ENCODE data around the gene KCNAB2. TPM values are rescaled to one million over a fixed set of nuclear protein-coding genes. Genes with fewer than 3 reads are reported as not detected.

Gene KCNAB2
- total and polyA plus RNA-seq, 2 experiments from 2014 or later, result 3.1 to 3.5 TPM

DNA sequence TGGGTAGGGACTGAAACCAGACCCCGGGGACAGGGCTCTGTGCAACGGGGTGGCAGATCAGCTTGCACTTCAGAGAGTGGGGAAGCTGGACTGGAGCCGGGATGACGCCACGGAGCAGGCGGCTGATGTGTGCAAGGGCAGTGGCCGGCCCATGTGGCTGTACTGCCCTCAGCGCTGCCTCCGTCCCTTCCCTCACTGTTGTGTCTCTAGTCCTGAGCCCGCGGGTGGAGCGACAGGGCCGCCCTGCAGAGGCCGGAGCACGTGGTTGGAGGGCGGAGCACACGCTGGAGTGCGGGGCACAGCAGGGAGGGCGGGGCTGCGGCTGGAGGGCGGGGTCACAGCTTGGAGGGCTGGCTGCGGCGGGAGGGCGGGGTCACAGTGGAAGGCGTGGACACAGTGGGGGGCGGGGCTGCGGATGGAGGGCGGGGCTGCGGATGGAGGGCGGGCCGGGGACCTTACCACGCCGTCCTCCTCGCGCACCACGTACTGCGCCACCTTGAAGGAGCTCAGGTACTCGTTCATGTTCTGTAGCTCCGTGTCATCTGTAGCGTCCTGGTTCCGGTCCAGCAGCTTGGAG, 82.0 kb downstream of the KCNAB2 start:
- Histone ChIP-seq H3K9me3 (ENCODE audit: low read depth) (no peaks in the 10 kb centered on the region), H3K36me3 (replicated peaks; ENCODE audit: insufficient read depth, low read depth) (no peaks in the 10 kb centered on the region), H3K4me2 (peak overlapping the region; percentile 60), H3K4me3 (no peak overlapping the region), H4K20me1 (ENCODE audit: insufficient read depth, poor library complexity, severe bottlenecking) (no peaks in the 10 kb centered on the region), H3K9me2 (replicated peaks; ENCODE audit: insufficient read depth) (no peaks in the 10 kb centered on the region), H3K79me2 (no peaks in the 10 kb centered on the region), H3K4me1 (ENCODE audit: insufficient read depth) (no peaks in the 10 kb centered on the region), H2AFZ (no peak overlapping the region), H3K27ac (no peak overlapping the region), H3K27me3 (no peaks in the 10 kb centered on the region)
- DNase-seq (ENCODE audit: low spot score), result peak; percentile 83
- TF ChIP-seq EZH2phosphoT487 (IDR thresholded peaks at IDR 0.05; ENCODE audit: low read depth, severe bottlenecking, unreplicated experiment), result no peak
- no peak for TF ChIP-seq EZH2 (IDR thresholded peaks at IDR 0.05; ENCODE audit: borderline replicate concordance)
- TF ChIP-seq CTCF (IDR thresholded peaks at IDR 0.05; ENCODE audit: poor library complexity), result no peak
- WGBS (ENCODE audit: low lambda C conversion rate, missing lambda C conversion rate), result 22% methylated on average over 36 of the region's 41 CpGs

GRCh38 chr1:6128276-6129081, 82.8 kb downstream of the KCNAB2 start:
- Histone ChIP-seq H2AFZ (no peak overlapping the region), H3K36me3 (replicated peaks; ENCODE audit: insufficient read depth, low read depth) (no peaks in the 10 kb centered on the region), H3K4me2 (no peak overlapping the region), H3K27ac (no peak overlapping the region), H3K4me3 (no peak overlapping the region), H4K20me1 (ENCODE audit: insufficient read depth, poor library complexity, severe bottlenecking) (no peaks in the 10 kb centered on the region), H3K9me2 (replicated peaks; ENCODE audit: insufficient read depth) (no peaks in the 10 kb centered on the region), H3K79me2 (no peaks in the 10 kb centered on the region), H3K9me3 (ENCODE audit: low read depth) (no peaks in the 10 kb centered on the region), H3K4me1 (ENCODE audit: insufficient read depth) (no peaks in the 10 kb centered on the region), H3K27me3 (no peaks in the 10 kb centered on the region)
- TF ChIP-seq CTCF (IDR thresholded peaks at IDR 0.05; ENCODE audit: poor library complexity) (no peak), EZH2phosphoT487 (IDR thresholded peaks at IDR 0.05; ENCODE audit: low read depth, severe bottlenecking, unreplicated experiment) (no peak), EZH2 (IDR thresholded peaks at IDR 0.05; ENCODE audit: borderline replicate concordance) (no peak)
- DNase-seq (ENCODE audit: low spot score), result no peak
- WGBS (ENCODE audit: low lambda C conversion rate, missing lambda C conversion rate), result 96% methylated on average over 34 of the region's 34 CpGs

DNA sequence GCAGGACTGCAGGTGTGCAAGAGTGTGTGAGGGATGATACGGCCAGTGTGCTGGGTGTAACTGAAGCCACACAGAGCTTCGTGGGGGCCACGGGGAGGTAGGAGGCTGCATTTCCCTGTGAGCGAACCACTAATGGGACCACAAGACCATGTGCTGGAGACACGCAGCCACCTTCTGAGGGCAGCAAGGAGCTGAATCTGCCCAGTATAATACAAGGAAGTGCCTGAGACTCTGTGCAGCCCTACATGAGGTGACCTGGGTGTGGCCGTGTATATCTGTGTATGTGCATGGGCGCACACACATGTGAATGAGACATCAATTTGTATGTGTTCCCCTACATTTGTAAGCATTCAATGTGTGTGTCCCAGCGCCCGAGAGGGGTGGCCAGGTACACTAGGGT, 83.6 kb downstream of the KCNAB2 start:
- H3K79me2 ChIP-seq, result no peaks in the 10 kb centered on the region
- H3K4me3 ChIP-seq, result no peak overlapping the region
- H3K9me2 ChIP-seq (replicated peaks; ENCODE audit: insufficient read depth), result no peaks in the 10 kb centered on the region
- 89% methylated on average over 9 of the region's 9 CpGs for WGBS (ENCODE audit: low lambda C conversion rate, missing lambda C conversion rate)
- H3K9me3 ChIP-seq (ENCODE audit: low read depth), result no peaks in the 10 kb centered on the region
- H3K27ac ChIP-seq, result no peak overlapping the region
- no peaks in the 10 kb centered on the region for H3K4me1 ChIP-seq (ENCODE audit: insufficient read depth)
- TF ChIP-seq EZH2 (IDR thresholded peaks at IDR 0.05; ENCODE audit: borderline replicate concordance), result no peak
- no peak for TF ChIP-seq CTCF (IDR thresholded peaks at IDR 0.05; ENCODE audit: poor library complexity)
- no peak for TF ChIP-seq EZH2phosphoT487 (IDR thresholded peaks at IDR 0.05; ENCODE audit: low read depth, severe bottlenecking, unreplicated experiment)
- no peaks in the 10 kb centered on the region for H3K36me3 ChIP-seq (replicated peaks; ENCODE audit: insufficient read depth, low read depth)
- H3K4me2 ChIP-seq, result no peak overlapping the region
- H3K27me3 ChIP-seq, result no peaks in the 10 kb centered on the region
- H4K20me1 ChIP-seq (ENCODE audit: insufficient read depth, poor library complexity, severe bottlenecking), result no peaks in the 10 kb centered on the region
- no peak for DNase-seq (ENCODE audit: low spot score)
- no peak overlapping the region for H2AFZ ChIP-seq

Measured in hepatocyte (in vitro differentiated cells).